ENCODE data around the gene IL21R.

GRCh38 chr16:27453494-27453825, 51.5 kb downstream of the IL21R start:
- no peak for TF ChIP-seq CTCF (IDR thresholded peaks at IDR 0.05)
- no peak for TF ChIP-seq ZFX (IDR thresholded peaks at IDR 0.05; ENCODE audit: borderline replicate concordance)
